Erythroblast (primary cell): ENCODE measurements around the gene PIM3.

Experiments used
- DNase-seq, 2 experiments: peaks; one replicate each; lab custom pipeline; 2025; lab: John Stamatoyannopoulos, UW
- GATA1 ChIP-seq: IDR thresholded peaks from 2 replicates; pipeline ENCODE4 v1.6.1; 2011; ENCODE audit warnings: low read depth, mild to moderate bottlenecking, control low read depth, low read length, moderate library complexity
- POLR2A ChIP-seq: IDR thresholded peaks from 2 replicates; pipeline ENCODE4 v1.6.1; 2011; ENCODE audit warnings: mild to moderate bottlenecking, low read length

PIM3 gene

DNA sequence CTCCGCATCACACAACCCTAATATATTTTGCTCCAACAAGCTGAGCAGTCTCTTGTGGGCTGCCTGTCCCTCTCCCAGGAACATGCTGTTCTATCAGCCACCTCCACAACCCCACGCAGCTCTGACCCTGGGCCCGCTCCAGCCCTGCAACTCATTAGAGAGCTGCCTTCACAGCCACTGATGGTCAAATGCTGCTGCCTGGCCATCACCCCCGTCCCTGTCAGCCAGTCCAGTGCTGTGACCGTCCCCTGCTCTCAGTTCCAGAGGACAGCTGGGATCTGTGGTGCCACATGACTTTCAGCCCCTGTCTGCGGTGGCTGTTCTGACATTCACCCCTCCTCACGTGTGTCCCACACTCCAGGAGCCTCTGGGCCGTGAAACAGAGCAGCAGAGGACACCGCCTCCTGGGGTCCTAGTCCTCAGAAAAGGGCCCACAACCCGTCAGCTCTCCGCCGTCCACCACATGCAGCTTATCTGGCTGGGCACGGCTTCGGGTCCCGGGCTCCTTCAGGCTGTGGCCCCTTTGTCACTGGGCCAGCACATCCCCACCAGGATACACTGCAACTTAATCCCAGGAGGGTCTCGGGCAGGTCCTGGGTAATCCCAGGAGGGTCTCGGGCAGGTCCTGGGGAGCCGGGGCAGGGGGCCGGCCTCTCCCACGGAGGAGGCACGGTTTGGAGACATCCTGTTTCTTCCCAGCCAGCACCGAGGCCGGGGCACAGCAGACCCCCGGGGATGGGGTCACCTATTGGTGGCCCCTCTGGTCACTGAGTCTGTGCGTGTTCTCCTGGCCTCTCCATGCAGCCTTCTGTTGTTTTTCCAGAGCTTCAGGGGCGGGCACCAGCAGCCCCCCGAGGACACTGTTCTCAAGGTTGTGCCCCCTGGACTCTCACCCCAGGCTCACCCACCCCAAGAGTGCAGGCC lies 27.1 kb upstream of the PIM3 start:
- DNase-seq: no peak
- TF ChIP-seq POLR2A (no peak), GATA1 (no peak)

DNA sequence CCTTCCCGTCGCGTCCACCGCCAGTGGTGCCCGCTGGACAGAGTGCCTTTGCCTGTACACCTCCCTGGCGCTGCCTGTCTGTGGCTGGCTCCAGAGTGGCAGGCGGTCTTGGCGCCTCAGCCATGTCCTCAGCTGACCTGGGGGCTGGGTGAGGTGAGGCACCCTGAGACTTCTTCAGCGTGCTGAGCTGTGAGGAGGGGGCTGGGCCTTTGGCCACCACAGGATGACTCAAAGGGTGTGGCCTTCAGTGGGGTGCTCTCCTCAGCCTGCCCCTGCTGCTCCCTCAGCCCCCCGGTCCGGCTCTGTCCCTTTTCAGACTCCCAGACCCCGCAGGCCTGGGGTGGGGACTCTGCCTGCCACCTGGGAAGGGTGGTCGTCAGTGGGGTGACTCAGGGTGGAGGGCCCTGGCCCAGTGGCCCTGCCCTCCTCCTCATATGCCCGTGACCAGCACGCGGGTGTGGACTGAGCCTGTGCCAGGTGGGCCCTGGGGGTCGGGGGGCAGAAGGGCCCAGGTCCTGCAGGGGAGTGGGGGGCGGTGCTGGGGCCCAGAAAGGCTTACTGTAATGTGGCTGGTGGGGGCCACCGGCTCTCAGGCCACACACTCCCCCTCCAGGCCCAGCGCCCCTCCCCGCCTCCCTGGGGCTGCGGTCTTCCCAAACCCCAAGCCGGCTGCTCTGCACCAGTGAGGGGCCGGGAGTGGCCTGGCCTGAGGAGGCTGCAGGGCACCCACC lies 26.2 kb upstream of the PIM3 start:
- TF ChIP-seq GATA1: no peak
- no peak for TF ChIP-seq POLR2A
- DNase-seq: peak in 1 of 2 experiments; percentile 12

DNA sequence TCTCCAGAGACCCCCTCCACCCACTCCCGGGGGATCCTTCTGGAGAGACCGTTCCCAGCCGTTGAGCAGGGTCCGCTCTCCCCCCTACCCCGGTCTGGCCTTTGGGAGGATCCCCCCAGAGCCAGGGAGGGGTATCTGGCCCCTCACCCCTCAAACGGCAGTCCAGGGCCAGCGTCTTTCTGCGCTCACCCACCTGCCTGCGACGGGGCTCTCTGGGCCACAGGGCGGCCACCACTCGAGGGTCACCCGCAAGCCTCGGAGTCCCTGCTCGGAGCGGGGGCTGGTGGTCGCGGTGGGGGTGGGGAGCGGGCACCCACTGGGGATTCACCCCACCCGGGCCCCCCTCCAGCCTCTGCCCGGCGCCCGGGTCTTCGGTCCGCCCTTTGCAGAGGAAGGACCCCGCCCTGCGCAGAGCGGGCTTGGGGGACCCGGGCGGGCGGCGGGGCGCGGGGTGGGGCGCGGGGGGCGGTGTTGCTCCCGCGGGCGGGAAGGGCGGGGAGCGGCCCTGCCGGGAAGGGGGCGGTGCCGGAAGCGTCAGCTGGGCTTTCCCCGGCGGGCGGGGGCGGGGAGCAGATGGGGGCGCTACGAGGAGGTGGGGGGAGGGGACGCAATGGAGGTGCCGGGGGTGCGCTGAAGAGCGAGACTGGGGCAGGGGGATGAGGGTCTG lies 25.5 kb upstream of the PIM3 start:
- peak; percentile 39 to 41 for DNase-seq
- no peak for TF ChIP-seq GATA1
- no peak for TF ChIP-seq POLR2A

DNA sequence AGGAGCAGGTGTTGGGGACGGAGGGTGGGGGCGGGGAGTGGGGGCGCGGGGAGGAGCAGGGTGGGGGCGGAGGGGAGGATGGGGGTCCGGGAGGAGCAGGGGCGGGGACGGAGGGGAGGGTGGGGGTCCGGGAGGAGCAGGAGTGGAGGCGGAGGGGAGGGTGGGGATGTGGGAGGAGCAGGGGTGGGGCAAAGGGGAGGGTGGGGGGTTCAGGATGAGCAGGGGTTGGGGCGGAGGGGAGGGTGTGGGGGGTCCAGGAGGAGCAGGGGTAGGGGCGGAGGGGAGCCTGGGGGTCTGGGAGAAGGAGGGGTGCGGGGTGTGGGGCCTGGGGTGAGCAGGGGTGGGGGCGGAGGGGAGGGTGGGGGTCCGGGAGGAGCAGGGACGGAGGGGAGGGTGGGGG lies 25.0 kb upstream of the PIM3 start:
- no peak for DNase-seq
- no peak for TF ChIP-seq POLR2A

DNA sequence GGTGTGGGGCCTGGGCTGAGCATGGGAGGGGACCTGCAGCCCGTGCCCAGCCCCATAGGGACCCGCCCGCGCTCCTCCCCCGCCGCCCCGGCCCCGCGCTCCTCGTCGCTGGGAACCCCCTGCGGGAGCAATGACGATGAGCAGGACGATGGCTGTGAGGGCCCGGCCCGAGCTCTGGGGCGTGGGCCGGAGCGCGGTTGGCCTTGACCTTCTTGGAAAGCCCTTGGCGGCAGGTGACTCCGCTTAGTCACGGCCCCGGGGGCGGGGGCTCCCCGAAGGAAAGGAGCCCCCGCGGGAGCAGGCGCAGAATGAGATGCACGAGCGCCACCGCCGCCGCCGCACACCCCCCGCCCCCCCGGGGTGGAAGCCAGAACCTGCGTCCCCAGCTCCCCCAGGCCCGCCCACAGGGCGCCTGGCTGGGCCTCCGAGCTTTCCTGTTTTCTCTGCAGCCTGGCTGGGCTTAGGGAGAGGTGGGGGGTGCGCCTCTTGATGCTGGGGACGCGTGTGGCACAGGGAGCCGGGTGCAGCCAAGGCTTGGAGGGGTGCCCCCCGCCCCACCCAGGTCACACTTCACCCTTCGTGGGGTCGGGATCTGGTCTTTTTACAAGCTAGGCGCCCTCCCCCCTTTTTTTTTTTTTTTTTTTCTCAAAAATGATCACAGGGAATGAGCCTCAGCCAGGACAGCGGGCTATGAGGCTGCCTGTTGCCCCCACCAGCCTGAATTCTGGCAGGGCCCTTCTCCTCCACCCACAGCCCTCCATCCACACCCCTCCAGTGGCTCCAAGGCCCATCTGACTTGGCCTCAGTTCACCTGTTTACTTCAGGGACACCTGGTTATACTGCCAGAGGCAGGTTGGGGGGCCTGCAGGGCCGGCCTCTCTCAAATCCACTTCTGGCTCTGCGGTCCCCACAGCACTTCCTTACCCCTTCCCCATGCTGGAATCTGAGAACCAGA lies 24.3 kb upstream of the PIM3 start:
- no peak for TF ChIP-seq GATA1
- no peak for TF ChIP-seq POLR2A
- DNase-seq: peak; percentile 55 to 64

DNA sequence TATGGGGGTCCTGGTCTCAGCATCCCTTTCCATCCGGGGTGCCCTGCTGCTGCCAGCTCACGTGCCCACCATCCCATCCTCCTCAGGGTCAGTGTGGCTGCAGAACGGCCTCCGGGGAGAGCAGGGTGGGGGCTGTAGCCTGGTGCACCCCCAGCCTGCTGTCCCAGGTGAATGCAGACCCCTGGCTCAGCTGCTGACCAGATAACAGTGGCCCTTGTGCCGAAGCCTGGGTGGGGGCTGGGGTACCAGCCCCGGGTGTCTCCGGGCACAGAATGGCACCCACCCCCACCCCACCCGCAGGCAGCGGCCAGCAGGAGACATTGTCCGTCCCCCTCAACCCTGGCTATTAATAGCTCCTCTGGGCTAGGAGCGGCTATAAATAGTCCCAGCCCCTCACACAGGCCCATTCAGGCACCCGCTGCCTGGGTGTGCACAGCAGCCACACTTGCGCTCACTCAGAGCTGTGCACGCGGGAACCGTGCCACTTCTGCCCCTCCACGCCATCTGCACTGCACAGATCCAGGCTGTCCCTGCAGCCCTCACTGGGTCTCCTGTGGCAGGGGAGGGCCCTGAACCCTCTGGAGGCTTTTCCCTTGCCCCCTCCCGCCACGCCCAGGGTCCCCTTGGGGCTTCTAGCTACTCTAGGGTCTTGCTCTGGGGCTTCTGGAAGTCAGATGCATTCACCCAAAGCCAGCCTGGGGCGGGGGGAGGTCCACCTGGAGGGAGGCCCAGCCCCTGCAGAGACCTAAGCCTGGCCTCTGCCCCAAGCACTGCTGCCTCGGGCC lies 23.4 kb upstream of the PIM3 start:
- DNase-seq: no peak

DNA sequence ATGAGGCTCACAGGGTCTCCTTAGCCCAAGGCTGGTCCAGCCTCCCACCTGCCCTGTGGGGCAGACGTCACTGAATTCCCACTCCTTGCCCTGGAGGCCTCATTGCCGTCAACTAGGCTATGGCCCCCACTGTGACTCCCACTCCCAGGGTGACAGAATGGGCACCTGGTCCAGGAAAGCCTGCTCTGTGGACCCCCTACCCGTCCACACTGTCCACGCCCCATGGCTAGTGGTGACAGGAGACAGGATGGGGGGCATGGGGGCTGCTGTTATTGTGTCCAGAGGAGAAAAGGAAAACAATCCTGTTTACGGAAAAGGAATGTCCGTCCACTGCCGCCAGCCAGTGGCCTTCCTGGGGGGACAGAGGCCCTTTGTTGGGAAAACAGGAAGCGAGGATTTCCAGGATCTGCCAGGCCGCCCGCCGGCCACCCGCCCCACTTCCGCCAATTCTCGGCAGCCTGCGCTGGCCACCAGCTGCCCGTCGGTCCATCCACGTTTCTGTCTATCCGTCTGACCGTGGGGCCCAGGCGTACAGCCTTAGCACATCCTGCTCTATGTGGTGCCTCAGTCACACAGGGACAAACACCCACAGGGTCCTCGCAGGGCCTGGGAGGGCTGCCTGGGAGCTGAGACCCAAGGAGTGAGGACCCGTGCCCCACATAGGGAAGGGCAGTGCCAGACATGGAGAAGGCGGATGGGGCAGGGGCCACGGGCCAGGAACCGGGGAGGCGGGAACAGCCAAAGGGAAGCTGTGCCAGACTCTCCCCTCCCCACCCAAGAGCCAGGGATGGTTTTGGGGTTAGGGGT lies 22.6 kb upstream of the PIM3 start:
- no peak for TF ChIP-seq POLR2A
- no peak for TF ChIP-seq GATA1
- DNase-seq: no peak

More for the DNA sequence above, 23.4 kb upstream of the PIM3 start:
- TF ChIP-seq POLR2A: no peak
- TF ChIP-seq GATA1: no peak

DNA sequence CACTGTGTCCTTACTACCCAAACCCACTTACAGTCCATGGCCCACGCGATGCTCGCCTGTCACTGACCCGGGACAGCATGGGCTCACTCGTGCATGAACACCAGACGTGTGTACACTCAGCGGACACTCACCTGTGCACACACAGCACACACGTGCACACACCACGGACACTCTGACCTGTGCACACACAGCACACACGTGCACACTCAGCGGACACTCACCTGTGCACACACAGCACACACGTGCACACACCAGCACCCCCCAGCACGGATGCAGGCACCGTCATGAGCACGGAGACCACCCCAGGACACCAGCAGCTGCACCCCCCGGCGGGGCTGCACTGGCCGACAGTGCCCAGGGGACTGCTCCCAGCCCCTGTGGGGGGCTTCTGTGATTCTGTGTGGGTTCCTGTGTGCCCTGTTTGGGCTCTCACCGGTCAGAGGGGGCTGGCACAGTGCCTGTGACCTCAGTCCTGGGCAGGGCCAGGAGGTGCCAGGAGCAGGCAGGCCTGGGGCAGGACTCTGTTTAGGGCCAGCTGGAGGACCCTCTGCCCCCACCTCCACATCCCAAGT lies 21.9 kb upstream of the PIM3 start:
- TF ChIP-seq POLR2A: no peak
- TF ChIP-seq GATA1: no peak

DNA sequence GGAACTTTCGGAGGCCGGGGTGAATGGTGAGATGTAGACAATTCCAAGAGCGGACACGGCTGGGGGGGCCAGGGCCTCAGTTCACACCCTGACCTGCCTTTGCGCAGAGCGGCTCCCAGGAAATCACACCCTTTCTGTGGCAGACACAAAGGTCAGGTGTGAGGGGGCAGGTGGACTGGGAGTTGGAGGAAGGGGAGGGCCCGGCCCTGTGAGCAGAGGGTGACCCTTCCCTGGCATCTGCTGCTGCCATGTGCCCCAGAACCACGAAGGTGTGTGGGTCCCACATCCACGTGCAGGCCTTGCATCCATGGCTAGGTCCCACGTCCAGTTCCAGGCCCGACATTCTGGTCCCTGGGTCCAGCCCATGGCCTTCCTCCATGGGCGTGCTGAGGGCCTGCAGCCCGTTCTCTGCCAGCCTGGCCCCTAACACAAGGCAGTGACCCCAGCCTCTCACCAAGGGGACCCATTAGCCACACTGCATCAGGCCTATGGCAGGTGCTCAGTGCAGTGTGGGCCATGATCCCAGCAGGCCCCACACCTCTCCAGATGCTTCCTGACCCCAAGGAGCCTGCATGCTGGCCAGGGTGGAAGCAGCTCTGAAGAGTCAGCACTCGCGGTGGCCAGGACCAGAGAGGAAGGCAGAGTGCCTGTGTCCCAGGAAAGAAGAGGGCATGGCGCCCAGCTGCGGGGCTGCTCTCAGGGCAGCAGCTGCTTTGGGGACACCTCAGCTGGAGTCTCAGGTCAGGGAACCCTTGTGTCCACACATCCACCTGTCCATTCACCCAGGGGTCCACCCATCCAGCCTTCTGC lies 18.9 kb upstream of the PIM3 start:
- no peak for DNase-seq
- no peak for TF ChIP-seq POLR2A
- TF ChIP-seq GATA1: no peak

More for the DNA sequence above, 21.9 kb upstream of the PIM3 start:
- no peak for DNase-seq
